ENCODE measurements around the gene ARR3. TPM values are rescaled to one million over a fixed set of nuclear protein-coding genes. Genes with fewer than 3 reads are reported as not detected.
"Not testable (repeated sequence)": the region's sequence is repeated elsewhere in the genome, so short reads cannot be mapped to it uniquely, and the experiment has no call there.

ARR3 gene
- polyA plus RNA-seq, 4 donors: 0.54 to 0.80 (median 0.55) TPM; not detected in 1

- DNase-seq (ENCODE audit: low read depth in 4 of 4, low spot score in 3 of 4): not testable (repeated sequence)
Measured at GRCh38 chrX:70274029-70274428, 5.9 kb downstream of the ARR3 start.

DNA sequence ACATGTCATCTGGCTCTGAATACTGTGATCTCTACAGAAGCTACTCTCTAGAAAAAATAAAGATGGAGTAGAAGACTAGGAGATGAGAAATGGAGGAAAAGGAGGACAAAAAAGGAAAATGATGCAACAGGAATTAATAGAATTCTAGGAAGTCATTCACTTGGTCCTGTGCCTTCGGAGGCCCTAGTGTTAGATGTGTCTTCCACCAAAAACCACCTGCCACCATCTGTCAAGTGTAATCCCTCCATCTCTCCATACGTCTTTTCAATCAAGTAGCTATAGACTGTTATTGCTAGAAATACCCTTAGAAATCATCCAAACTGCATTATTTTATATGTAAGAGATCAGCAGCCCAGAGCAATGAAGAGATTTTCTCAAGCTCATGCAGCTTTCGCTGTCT, 10.9 kb downstream of the ARR3 start:
- DNase-seq (ENCODE audit: low read depth in 4 of 4, low spot score in 3 of 4): no peak

GRCh38 chrX:70280573-70280972, 12.4 kb downstream of the ARR3 start:
- DNase-seq (ENCODE audit: low read depth in 4 of 4, low spot score in 3 of 4): no peak

DNA sequence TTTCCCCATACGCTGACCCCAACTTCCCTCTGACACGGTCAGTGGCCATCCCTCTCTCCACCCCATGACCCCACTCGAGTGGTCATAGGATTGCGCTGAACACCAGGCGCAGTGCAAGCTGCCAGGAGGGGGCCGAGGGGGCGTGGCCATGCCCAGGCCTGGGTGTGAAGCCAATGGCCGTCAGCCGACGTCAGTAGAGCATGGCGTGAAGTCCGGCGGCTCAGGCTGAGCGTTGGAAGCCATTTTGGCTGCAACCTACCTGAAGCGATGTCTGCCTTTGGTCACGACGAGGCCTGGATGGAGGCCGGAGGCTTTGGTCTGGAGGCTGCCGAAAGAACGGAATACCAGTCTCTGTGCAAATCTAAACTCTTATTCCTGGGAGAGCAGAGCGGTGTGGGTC, 13.8 kb downstream of the ARR3 start, which contains the start of gene RAB41:
Gene RAB41 (plus strand): TSS at position 222 of the 400 bp plus-strand sequence. CDS start 46 bp downstream, at position 268.
- no peak for DNase-seq (ENCODE audit: low read depth in 4 of 4, low spot score in 3 of 4)

- no peak for DNase-seq (ENCODE audit: low read depth in 4 of 4, low spot score in 3 of 4)
Measured at GRCh38 chrX:70289168-70289792, 21.1 kb downstream of the ARR3 start.

DNA sequence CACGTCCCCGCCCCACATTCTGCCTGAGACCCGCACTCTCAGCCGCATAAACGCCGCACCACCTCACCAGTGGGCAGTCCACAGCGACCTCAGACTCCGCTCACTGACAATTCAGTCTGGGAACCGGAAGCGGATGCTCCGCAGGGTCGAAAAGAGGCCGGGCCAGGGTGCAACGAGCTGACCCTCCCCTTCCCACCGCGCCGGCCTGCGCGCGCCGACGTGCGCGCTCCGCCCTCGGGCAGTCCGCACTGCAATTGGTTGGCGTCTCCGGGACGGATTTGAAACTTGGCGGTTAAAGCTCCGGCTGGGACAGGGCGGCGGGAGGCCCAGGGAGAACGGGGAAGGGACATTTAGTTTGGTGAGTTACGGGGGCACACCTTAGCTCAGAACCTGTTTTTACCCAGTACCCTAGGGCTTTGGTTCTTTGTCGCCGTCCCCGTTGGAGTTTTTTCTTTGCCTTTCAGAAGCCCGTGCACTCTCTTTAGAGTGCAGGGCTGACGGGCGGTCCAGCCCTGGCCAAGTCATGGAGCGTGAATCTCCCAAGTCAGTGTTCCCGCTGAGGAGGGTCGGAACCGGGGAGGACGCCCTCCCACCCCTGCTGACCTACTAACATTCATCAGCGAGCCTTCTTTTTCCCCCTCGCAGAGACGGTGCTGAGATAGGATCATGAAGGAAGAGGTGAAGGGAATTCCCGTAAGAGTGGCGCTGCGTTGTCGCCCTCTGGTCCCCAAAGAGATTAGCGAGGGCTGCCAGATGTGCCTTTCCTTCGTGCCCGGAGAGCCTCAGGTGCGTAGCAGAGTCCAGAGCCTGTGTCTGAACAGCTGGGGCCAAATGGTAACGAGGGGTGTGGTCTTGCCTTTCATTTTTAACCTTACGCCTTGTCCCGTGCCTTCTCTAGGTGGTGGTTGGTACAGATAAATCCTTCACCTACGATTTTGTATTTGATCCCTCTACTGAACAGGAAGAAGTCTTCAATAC, 21.9 kb downstream of the ARR3 start, which contains the start of the genes KIF4A and PDZD11:
Gene KIF4A (plus strand): TSS at position 312 of the 978 bp plus-strand sequence. CDS start 355 bp downstream, at position 667.
Gene PDZD11 (minus strand): TSS at position 135 of the 978 bp plus-strand sequence. CDS start 586 bp downstream, outside the sequence.
- DNase-seq (ENCODE audit: low read depth in 4 of 4, low spot score in 3 of 4): peak; percentile 53 to 67 (median 60)

- no peak for DNase-seq (ENCODE audit: low read depth in 4 of 4, low spot score in 3 of 4)
Measured at GRCh38 chrX:70292788-70293187, 24.7 kb downstream of the ARR3 start.

DNA sequence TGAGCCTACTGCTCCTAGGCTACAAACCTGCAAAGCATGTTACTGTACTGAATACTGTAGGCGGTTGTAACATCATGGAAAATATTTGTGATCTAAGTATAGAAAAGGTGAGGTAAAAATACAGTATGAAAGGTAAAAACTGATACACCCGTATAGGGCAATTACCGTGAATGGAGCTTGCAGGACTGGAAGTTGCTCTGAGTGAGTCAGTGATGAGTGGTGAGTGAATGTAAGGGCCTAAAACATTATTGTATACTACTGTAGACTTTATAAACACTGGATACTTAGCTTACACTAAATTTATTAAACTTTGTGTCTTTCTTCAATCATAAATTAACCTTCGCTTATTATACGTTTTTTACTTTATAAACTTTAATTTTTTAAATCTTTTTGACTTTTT, 25.5 kb downstream of the ARR3 start:
- DNase-seq (ENCODE audit: low read depth in 4 of 4, low spot score in 3 of 4): no peak

GRCh38 chrX:70301716-70302115, 33.6 kb downstream of the ARR3 start:
- DNase-seq (ENCODE audit: low read depth in 4 of 4, low spot score in 3 of 4): no peak

DNA sequence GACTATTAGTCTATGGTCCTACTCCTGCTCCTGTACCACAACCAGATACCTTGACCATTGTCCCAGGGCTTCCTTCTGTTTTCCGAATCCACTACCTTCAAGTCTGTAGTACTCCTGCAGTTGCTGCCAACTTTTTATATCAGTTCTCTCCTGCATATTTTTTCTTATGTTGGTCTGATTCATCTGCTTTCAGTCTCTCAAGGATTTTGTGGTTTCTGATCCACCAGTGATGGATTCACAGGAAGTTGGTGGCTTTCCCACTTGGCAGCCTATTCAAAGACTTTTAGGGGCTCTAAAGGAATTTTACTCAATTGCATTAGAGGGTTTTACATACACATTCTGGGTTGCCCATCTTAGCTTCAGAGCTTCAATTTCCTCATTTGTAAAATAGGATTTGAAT, 45.4 kb downstream of the ARR3 start:
- no peak for DNase-seq (ENCODE audit: low read depth in 4 of 4, low spot score in 3 of 4)

DNA sequence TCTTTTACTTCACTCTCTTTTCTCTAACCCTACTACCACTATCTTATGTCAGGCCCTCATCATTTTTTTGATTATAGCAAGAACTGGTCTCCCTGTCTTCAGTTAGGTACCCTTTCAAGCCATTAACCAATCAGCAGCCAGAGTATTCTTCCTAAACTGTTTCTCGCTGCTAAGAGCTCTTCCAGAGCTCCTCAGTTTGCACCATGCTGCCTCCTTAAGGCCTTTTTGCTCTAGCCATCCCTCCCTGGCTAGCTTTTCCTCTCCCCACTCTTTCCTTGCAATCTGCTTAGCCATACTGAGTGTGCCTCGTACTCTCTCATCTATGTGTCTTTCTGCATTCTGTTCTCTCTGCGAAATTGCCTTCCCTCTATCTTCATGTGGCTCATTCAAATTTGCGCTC, 54.6 kb downstream of the ARR3 start:
- no peak for DNase-seq (ENCODE audit: low read depth in 4 of 4, low spot score in 3 of 4)

GRCh38 chrX:70323628-70324027, 55.5 kb downstream of the ARR3 start:
- DNase-seq (ENCODE audit: low read depth in 4 of 4, low spot score in 3 of 4): not testable (repeated sequence)

DNA sequence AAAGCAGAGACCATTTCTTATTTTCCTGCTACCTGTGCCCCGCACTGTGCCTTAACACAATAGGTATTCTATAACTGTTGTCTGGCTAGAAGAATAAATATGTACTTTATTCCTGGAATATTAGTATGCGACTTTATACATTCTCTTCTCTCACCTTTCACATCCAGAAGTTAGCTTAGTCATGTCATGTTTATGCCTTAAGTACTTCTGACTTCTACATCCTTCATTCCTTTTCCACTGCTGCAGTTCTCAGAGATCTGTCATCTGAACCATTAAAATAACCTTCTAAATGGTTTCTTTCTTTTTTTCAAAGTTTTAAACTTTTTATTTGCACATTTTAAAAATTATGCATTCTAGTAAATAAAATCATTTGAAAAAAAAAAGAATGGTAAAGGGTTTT, 56.2 kb downstream of the ARR3 start:
- no peak for DNase-seq (ENCODE audit: low read depth in 4 of 4, low spot score in 3 of 4)

DNA sequence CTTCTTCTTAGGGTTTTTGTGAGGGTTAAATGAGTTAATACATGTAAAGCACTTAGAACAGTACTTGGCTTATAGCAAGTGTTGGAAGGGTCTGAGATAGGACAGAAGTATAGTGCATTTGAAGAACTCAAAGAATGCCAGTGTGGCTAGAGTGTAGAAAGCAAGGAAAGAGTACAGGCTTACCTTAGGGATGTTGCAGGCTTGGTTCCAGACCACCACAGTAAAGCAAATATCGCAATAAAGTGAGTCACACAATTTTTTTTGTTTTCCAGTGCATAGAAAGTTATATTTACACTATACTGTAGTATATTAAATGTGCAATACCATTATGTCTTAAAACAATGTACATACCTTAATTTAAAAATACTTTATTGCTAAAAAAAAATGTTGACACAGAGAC, 63.0 kb downstream of the ARR3 start:
- no peak for DNase-seq (ENCODE audit: low read depth in 4 of 4, low spot score in 3 of 4)

Other genes starting within 250 kb of the ARR3 start
- gene AWAT2, start 218.4 kb upstream of the ARR3 start, polyA plus RNA-seq (ENCODE audit: insufficient read length in 4 of 4): not detected
- gene OTUD6A, start 205.9 kb upstream of the ARR3 start, polyA plus RNA-seq (ENCODE audit: insufficient read length in 4 of 4): under 1 TPM in 1 of 4 donors, not detected in 3; 0.05 TPM
- 100 to 1,000 TPM in 3 of 4 donors, 10 to 100 TPM in 1; 98.6 to 109 (median 104) TPM for gene IGBP1, start 134.9 kb upstream of the ARR3 start, polyA plus RNA-seq (ENCODE audit: insufficient read length in 4 of 4)
- gene DGAT2L6, start 90.9 kb upstream of the ARR3 start, polyA plus RNA-seq (ENCODE audit: insufficient read length in 4 of 4): not detected
- under 1 TPM in 1 of 4 donors, not detected in 3; 0.10 TPM for gene AWAT1, start 33.7 kb upstream of the ARR3 start, polyA plus RNA-seq (ENCODE audit: insufficient read length in 4 of 4)
- under 1 TPM in 3 of 4 donors, not detected in 1; 0.18 to 0.33 (median 0.21) TPM for gene P2RY4, start 8.1 kb upstream of the ARR3 start, polyA plus RNA-seq (ENCODE audit: insufficient read length in 4 of 4)
- 1 to 10 TPM in 1 of 4 donors, under 1 TPM in 3; 0.81 to 1.2 (median 0.94) TPM for gene RAB41, start 13.8 kb downstream of the ARR3 start, polyA plus RNA-seq (ENCODE audit: insufficient read length in 4 of 4)
- 10 to 100 TPM; 57.5 to 60.3 (median 58.7) TPM for gene PDZD11, start 21.6 kb downstream of the ARR3 start, polyA plus RNA-seq (ENCODE audit: insufficient read length in 4 of 4)
- 10 to 100 TPM; 16.1 to 17.9 (median 17.4) TPM for gene KIF4A, start 21.8 kb downstream of the ARR3 start, polyA plus RNA-seq (ENCODE audit: insufficient read length in 4 of 4)
- gene GDPD2, start 155.0 kb downstream of the ARR3 start, polyA plus RNA-seq (ENCODE audit: insufficient read length in 4 of 4): 1 to 10 TPM; 1.0 to 2.1 (median 1.5) TPM
- gene DLG3, start 176.5 kb downstream of the ARR3 start, polyA plus RNA-seq (ENCODE audit: insufficient read length in 4 of 4): 10 to 100 TPM; 37.1 to 46.4 (median 44.5) TPM